Hematopoietic multipotent progenitor cell treated with erythropoietin and hydrocortisone succinate and interleukin-3 and kit ligand, for 17 days (in vitro differentiated cells): ENCODE results near the gene GCH1.
"Not testable (repeated sequence)": the region's sequence is repeated elsewhere in the genome, so short reads cannot be mapped to it uniquely, and the experiment has no call there.

Experiments
- DNase-seq: peaks from one replicate; pipeline ENCODE4 v3.0.0-alpha.2; 2015; ENCODE audit warnings: low spot score

The GCH1 gene

GRCh38 chr14:54908190-54908589 lies 5.6 kb upstream of the GCH1 start:
- DNase-seq, result no peak

DNA sequence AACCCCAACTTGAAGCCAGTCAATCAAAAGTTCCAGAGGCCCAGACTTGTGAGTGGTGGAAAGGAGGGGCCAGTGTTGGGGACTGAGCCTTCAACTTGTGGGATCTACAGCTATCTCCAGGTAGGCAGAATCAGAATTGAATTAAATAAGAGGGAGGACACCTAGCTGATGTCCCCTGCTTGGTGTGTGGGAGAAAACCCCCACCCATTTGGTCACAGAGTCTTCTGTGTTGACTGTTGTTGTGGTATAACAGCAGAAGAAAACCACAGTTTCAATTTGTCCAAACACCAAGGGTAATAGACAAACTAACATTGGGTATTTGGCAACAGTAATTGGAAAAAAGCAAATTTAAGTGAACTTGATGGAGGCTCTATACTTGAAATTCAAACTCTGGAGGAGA lies 3.4 kb upstream of the GCH1 start:
- DNase-seq, result no peak

DNA sequence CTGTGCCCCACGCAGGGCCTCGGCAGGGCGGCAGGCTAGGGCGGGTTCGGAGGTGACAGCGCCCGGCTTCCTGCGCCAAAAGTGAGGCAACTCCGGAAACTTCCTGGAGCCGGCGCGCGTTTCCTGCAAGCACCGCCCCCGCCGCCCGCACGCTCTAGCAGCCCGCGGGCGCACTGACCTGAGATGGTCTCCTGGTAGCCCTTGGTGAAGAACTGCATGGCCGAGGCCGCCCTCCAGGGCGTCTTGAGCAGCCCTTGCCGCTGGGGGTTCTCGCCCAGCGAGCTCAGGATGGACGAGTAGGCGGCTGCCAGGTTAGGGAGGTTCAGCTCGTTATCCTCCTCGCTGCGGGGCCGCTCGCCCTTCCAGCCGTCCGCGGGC lies 494 bp downstream of the GCH1 start:
- DNase-seq, result peak; percentile 58

GRCh38 chr14:54901380-54902142 lies 1.1 kb downstream of the GCH1 start:
- DNase-seq, result no peak

DNA sequence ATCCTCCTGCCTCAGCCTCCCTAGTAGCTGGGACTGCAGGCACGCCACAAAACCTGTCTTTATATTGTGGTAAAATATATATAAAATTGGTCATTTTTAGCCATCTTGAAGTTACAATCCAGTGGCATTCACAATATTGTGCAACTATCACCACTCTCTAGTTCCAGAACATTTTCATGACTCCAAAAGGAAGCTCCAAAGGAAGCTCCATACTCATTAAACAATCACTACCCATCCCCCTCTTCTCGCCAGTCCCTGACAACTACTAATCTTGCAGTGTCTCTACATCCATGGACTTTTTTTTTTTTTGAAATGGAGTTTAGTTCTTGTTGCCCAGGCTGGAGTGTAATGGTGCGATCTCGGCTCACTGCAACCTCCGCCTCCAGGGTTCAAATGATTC lies 3.1 kb downstream of the GCH1 start:
- no peak for DNase-seq

DNA sequence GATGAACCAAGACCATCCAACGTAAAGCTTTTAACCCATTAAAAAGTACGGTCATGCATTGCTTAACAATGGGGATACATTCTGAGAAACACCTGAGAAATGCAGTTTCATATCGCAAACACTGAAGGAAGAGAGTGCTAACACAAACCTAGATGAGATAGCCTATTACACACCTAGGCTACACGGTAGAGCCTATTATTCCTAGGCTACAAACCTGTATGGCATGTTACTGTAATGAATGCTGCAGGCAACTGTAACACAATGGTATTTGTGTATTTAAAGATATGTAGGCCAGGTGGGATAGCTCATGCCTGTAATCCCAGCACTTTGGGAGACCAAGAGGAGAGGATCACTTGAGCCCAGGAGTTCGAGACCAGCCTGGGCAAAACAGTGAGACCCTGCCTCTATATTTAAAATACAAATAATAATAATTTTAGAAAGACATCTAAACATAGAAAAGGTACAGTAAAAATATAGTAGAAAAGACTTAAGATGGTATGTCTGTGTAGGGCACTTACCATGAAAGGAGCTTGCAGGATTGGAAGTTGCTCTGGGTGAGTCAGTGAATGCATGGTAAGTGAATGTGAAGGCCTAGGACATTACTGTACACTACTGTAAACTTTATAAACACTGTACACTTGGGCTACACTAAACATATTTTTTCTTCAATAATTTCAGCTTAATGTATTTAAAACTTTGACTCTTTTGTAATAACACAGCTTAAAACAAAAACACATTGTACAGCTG lies 4.6 kb downstream of the GCH1 start:
- DNase-seq, result not testable (repeated sequence)

DNA sequence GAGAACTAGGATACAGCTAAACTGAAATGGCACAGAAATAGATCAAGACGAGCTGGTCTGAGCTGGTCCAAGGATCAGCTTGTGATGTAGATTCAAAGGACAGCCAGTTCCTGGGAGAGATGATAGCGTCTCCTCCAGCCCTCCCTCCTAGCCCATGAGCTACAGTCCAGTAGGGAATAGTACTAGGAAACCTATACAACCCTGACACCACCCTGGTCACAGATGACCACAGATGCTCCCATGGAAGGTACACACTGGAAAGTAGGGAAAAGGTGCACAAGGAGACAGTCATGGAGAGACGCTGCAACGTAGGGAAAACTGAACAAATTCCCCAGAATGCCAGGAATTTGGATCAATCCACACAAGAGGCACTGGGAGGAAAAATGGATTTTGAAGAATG lies 6.9 kb downstream of the GCH1 start:
- DNase-seq, result no peak

- DNase-seq, result no peak
These were observed 7.6 kb downstream of the GCH1 start for GRCh38 chr14:54894995-54895394.

DNA sequence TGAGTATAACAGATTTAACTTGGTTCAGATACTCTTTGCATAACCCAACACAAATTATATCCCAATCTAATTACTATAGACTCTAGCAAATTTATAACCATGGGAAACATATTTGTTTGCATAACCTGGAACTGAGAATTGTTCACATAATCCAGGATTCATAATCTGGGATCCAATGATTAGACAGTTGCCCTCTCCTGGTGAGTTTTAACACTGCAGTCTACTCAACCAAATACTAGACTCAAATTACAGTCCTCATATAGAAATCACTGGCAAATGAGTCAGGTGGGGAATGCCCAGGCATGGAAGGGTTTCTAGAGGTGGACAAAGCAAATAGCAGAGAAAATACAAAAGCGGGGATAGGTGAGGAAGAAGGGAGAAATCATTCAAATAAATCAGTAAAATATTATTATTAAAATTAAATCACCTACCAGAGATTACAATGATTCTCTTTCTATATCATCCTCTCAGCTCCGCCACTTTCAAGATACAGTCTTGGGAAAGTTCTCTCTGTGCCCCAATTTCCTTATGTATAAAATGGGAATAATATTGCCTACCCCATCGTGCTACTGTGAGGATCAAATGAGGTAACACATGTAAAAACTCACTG lies 9.4 kb downstream of the GCH1 start:
- peak; percentile 45 for DNase-seq

DNA sequence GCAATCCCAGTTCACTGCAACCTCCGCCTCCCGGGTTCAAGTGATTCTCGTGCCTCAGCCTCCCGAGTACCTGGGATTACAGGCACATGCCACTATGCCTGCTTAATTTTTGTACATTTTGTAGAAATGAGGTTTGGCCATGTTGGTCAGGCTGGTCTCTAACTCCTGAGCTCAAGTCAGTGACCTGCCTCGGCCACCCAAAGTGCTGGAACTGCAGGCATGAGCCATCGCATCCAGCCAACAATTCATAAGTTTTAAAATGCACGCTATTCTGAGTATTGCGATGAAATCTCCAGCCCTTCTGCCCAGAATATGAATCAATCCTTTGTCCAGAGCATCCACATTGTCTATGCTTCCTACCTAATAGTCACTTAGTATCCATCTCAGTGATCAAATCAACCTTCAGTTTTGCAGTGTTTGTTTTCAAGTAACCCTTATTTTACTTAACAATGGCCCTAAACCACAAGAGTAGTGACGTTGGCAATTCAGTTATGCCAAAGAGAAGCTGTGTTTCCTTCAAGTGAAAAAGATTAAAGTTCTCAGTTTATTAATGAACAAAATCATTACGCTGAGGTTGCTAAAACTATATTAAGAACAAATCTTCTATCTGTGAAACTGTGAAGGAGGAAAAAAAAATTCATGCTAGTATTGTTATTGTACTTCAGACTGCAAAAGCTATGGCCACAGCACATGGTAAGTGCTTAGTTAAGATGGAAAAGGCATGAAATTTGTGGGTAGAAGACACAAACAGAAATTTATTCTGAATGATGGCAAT lies 11.0 kb downstream of the GCH1 start:
- no peak for DNase-seq

- no peak for DNase-seq
These were observed 11.8 kb downstream of the GCH1 start for GRCh38 chr14:54890788-54891187.

DNA sequence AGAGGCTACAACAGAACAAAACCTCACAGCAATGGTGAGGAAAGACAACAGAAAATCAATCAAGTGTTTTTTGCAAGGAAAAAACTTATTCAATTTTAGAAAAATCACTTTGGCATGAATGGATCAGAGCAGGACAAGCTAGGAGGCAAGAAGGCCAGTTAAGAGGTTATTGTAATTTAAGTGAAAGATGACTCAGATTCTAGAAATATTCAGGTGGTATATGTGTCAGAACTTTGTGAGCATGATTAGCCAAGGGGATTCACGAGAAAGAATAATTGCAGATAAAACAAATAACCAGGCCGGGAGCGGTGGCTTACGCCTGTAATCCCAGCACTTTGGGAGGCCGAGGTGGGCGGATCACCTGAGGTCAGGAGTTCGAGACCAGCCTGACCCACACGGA lies 12.7 kb downstream of the GCH1 start:
- no peak for DNase-seq

- DNase-seq, result no peak
These were observed 20.1 kb downstream of the GCH1 start for GRCh38 chr14:54882521-54882920.

- DNase-seq, result peak; percentile 43
These were observed 20.7 kb downstream of the GCH1 start for GRCh38 chr14:54881761-54882401.

GRCh38 chr14:54881235-54881760 lies 21.3 kb downstream of the GCH1 start:
- peak; percentile 36 for DNase-seq

DNA sequence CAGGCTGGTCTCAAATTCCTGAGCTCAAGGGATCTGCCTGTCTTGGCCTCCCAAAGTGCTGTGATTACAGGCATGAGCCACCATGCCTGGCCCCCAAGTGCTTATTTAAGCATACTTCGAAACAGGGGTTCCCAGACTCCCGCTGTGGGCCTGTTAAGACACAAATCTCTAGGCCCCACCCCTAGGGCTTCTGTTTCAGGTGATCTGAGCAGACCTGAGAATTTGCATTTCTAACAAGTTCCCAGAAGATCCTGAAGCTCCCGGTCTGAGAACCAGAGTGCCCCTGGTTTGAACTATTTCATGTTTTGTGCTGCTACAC lies 25.0 kb downstream of the GCH1 start:
- DNase-seq, result no peak

GRCh38 chr14:54877015-54877702 lies 25.5 kb downstream of the GCH1 start:
- no peak for DNase-seq

DNA sequence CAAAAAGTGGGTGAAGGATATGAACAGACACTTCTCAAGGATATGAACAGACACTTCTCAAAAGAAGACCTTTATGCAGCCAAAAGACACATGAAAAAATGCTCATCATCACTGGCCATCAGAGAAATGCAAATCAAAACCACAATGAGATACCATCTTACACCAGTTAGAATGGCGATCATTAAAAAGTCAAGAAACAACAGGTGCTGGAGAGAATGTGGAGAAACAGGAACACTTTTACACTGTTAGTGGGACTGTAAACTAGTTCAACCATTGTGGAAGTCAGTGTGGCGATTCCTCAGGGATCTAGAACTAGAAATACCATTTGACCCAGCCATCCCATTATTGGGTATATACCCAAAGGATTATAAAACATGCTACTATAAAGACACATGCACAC lies 27.0 kb downstream of the GCH1 start:
- not testable (repeated sequence) for DNase-seq

DNA sequence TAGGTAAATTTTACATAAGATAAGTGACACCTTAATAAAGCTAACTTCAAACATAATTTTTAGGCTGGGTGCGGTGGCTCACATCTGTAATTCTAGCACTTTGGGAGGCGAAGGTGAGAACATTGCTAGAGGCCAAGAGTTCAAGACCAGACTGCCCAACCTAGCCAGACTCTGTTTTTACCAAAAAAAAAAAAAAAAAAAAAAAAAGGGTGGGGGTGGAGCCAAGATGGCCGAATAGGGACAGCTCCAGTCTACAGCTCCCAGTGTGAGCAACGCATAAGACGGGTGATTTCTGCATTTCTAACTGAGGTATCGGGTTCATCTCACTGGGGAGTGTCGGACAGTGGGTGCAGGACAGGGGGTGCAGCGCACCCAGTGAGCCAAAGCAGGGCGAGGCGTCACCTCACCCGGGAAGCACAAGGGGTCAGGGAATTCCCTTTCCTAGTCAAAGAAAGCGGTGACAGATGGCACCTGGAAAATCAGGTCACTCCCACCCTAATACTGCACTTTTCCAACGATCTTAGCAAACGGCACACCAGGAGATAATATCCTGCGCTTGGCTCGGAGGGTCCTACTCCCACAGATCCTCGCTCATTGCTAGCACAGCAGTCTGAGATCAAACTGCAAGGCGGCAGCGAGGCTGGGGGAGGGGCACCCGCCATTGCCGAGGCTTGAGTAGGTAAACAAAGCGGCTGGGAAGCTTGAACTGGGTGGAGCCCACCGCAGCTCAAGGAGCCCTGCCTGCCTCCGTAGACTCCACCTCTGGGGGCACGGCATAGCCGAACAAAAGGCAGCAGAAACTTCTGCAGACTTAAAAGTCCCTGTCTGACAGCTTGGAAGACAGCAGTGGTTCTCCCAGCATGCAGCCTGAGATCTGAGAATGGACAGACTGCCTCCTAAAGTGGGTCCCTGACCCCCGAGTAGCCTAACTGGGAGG lies 32.2 kb downstream of the GCH1 start:
- not testable (repeated sequence) for DNase-seq

- no peak for DNase-seq
These were observed 35.6 kb downstream of the GCH1 start for GRCh38 chr14:54867011-54867410.
